HepG2 (cell line): ENCODE measurements around the gene TMEM235. TPM values are rescaled to one million over a fixed set of nuclear protein-coding genes. Genes with fewer than 3 reads are reported as not detected.

Source experiments
- CERS6 ChIP-seq: sonication (generic); formaldehyde crosslinking; IDR thresholded peaks from 2 replicates; pipeline ENCODE4 v1.5.0; 2020; ENCODE audit warnings: missing genetic modification reagents
- ONECUT2 ChIP-seq: sonication (generic); formaldehyde crosslinking; IDR thresholded peaks from 2 replicates; pipeline ENCODE4 v1.4.0; 2020; ENCODE audit warnings: missing genetic modification reagents
- SIX4 ChIP-seq: sonication (generic); formaldehyde crosslinking; IDR thresholded peaks from 2 replicates; pipeline ENCODE4 v1.4.0; 2020; ENCODE audit warnings: missing genetic modification reagents
- SP4 ChIP-seq: sonication (generic); formaldehyde crosslinking; IDR thresholded peaks from 2 replicates; pipeline ENCODE4 v1.8.1; 2023; ENCODE audit warnings: mild to moderate bottlenecking, missing genetic modification reagents
- ZNF143 ChIP-seq: sonication (generic); formaldehyde crosslinking; IDR thresholded peaks from 2 replicates; pipeline ENCODE4 v1.4.0; 2020; ENCODE audit warnings: missing genetic modification reagents
- ZNF256 ChIP-seq: sonication (generic); formaldehyde crosslinking; conservative IDR thresholded peaks from 2 replicates; pipeline ENCODE4 v1.4.0; 2020; ENCODE audit warnings: missing genetic modification reagents
- ZNF326 ChIP-seq: sonication (generic); formaldehyde crosslinking; IDR thresholded peaks from 2 replicates; pipeline ENCODE4 v1.4.0; 2020; ENCODE audit warnings: missing genetic modification reagents, borderline replicate concordance
- ZNF432 ChIP-seq: sonication (generic); formaldehyde crosslinking; IDR thresholded peaks from 2 replicates; pipeline ENCODE4 v1.5.0; 2020; ENCODE audit warnings: missing genetic modification reagents, mild to moderate bottlenecking, borderline replicate concordance
- ZNF547 ChIP-seq: sonication (generic); formaldehyde crosslinking; IDR thresholded peaks from 2 replicates; pipeline ENCODE4 v1.5.1; 2020; ENCODE audit warnings: mild to moderate bottlenecking, missing genetic modification reagents
- ZNF850 ChIP-seq: sonication (generic); formaldehyde crosslinking; conservative IDR thresholded peaks from 2 replicates; pipeline ENCODE4 v1.9.0; 2021; ENCODE audit warnings: mild to moderate bottlenecking, missing genetic modification reagents
- polyA plus RNA-seq, 8 experiments: library from polyadenylated mRNA; depleted of rRNA in 3 of 8; stranded (reverse) in 7 of 8; unstranded in 1 of 8; fragments of >200 nt; fragmentation: Illumina TruSeq in 4 of 8; extraction: Trizol in 4 of 8; gene quantifications; 2 replicates each; pipeline versions ENCODE4 v1.2.1 to v1.2.3, GENCODE V29; 2011 to 2016; ENCODE audit warnings: low read depth in 4 of 8, missing spikeins in 1 of 8, mixed read lengths in 1 of 8; ENCODE audit not compliant: insufficient read depth in 1 of 8
- total RNA-seq, 5 experiments: library from RNA; depleted of rRNA; stranded (reverse); fragments of >200 nt; fragmentation: Illumina TruSeq; extraction: Trizol; gene quantifications; 2 replicates each; pipeline ENCODE4 v1.2.3, GENCODE V29; 2016; ENCODE audit warnings: low read depth in 1 of 5
- TF ChIP-seq, protein P1 (sequence below): sonication (generic); formaldehyde crosslinking; IDR thresholded peaks from 2 replicates; pipeline ENCODE4 v1.4.0; 2020; ENCODE audit warnings: missing genetic modification reagents, borderline replicate concordance
- TF ChIP-seq, protein P2 (sequence below): sonication (generic); formaldehyde crosslinking; conservative IDR thresholded peaks from 2 replicates; pipeline ENCODE4 v1.8.0; 2022; ENCODE audit warnings: mild to moderate bottlenecking, moderate library complexity, missing genetic modification reagents
- TF ChIP-seq, protein P3 (sequence below): sonication (generic); formaldehyde crosslinking; conservative IDR thresholded peaks from 2 replicates; pipeline ENCODE4 v1.4.0; 2020; ENCODE audit warnings: missing genetic modification reagents
- TF ChIP-seq, protein P4 (sequence below): sonication (generic); formaldehyde crosslinking; IDR thresholded peaks from 2 replicates; pipeline ENCODE4 v1.8.0; 2022; ENCODE audit warnings: mild to moderate bottlenecking, missing genetic modification reagents; ENCODE audit not compliant: insufficient replicate concordance
- TF ChIP-seq, protein P5 (sequence below): sonication (generic); formaldehyde crosslinking; IDR thresholded peaks from 2 replicates; pipeline ENCODE4 v1.5.1; 2020; ENCODE audit warnings: missing genetic modification reagents, mild to moderate bottlenecking, borderline replicate concordance

TMEM235 gene
- total and polyA plus RNA-seq, 2 of the 13 experiments (the other 11 are each of a cell fraction or from before 2014, with no cell fraction given): not detected

DNA sequence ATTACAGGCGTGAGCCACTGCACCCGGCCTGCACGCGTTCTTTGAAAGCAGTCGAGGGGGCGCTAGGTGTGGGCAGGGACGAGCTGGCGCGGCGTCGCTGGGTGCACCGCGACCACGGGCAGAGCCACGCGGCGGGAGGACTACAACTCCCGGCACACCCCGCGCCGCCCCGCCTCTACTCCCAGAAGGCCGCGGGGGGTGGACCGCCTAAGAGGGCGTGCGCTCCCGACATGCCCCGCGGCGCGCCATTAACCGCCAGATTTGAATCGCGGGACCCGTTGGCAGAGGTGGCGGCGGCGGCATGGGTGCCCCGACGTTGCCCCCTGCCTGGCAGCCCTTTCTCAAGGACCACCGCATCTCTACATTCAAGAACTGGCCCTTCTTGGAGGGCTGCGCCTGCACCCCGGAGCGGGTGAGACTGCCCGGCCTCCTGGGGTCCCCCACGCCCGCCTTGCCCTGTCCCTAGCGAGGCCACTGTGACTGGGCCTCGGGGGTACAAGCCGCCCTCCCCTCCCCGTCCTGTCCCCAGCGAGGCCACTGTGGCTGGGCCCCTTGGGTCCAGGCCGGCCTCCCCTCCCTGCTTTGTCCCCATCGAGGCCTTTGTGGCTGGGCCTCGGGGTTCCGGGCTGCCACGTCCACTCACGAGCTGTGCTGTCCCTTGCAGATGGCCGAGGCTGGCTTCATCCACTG is 17.3 kb upstream of the TMEM235 start, which contains the start of gene BIRC5 (continued):
- TF ChIP-seq, protein P1, sequence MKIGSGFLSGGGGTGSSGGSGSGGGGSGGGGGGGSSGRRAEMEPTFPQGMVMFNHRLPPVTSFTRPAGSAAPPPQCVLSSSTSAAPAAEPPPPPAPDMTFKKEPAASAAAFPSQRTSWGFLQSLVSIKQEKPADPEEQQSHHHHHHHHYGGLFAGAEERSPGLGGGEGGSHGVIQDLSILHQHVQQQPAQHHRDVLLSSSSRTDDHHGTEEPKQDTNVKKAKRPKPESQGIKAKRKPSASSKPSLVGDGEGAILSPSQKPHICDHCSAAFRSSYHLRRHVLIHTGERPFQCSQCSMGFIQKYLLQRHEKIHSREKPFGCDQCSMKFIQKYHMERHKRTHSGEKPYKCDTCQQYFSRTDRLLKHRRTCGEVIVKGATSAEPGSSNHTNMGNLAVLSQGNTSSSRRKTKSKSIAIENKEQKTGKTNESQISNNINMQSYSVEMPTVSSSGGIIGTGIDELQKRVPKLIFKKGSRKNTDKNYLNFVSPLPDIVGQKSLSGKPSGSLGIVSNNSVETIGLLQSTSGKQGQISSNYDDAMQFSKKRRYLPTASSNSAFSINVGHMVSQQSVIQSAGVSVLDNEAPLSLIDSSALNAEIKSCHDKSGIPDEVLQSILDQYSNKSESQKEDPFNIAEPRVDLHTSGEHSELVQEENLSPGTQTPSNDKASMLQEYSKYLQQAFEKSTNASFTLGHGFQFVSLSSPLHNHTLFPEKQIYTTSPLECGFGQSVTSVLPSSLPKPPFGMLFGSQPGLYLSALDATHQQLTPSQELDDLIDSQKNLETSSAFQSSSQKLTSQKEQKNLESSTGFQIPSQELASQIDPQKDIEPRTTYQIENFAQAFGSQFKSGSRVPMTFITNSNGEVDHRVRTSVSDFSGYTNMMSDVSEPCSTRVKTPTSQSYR (CRISPR knock-in tag): no peak
- no peak for TF ChIP-seq ZNF432
- TF ChIP-seq ONECUT2 (CRISPR knock-in tag): no peak
- TF ChIP-seq ZNF850 (CRISPR knock-in tag): no peak
- TF ChIP-seq ZNF256 (CRISPR knock-in tag): peak; percentile 76; the same call in 1 of the 2 replicates
- no peak for TF ChIP-seq SIX4
- TF ChIP-seq SP4 (CRISPR knock-in tag): peak; percentile 98
- TF ChIP-seq, protein P2, sequence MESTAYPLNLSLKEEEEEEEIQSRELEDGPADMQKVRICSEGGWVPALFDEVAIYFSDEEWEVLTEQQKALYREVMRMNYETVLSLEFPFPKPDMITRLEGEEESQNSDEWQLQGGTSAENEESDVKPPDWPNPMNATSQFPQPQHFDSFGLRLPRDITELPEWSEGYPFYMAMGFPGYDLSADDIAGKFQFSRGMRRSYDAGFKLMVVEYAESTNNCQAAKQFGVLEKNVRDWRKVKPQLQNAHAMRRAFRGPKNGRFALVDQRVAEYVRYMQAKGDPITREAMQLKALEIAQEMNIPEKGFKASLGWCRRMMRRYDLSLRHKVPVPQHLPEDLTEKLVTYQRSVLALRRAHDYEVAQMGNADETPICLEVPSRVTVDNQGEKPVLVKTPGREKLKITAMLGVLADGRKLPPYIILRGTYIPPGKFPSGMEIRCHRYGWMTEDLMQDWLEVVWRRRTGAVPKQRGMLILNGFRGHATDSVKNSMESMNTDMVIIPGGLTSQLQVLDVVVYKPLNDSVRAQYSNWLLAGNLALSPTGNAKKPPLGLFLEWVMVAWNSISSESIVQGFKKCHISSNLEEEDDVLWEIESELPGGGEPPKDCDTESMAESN (CRISPR knock-in tag): peak; percentile 97
- TF ChIP-seq ZNF143 (CRISPR knock-in tag): peak; percentile 100
- no peak for TF ChIP-seq CERS6
- TF ChIP-seq, protein P3, sequence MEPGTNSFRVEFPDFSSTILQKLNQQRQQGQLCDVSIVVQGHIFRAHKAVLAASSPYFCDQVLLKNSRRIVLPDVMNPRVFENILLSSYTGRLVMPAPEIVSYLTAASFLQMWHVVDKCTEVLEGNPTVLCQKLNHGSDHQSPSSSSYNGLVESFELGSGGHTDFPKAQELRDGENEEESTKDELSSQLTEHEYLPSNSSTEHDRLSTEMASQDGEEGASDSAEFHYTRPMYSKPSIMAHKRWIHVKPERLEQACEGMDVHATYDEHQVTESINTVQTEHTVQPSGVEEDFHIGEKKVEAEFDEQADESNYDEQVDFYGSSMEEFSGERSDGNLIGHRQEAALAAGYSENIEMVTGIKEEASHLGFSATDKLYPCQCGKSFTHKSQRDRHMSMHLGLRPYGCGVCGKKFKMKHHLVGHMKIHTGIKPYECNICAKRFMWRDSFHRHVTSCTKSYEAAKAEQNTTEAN (CRISPR knock-in tag): no peak
- TF ChIP-seq, protein P4, sequence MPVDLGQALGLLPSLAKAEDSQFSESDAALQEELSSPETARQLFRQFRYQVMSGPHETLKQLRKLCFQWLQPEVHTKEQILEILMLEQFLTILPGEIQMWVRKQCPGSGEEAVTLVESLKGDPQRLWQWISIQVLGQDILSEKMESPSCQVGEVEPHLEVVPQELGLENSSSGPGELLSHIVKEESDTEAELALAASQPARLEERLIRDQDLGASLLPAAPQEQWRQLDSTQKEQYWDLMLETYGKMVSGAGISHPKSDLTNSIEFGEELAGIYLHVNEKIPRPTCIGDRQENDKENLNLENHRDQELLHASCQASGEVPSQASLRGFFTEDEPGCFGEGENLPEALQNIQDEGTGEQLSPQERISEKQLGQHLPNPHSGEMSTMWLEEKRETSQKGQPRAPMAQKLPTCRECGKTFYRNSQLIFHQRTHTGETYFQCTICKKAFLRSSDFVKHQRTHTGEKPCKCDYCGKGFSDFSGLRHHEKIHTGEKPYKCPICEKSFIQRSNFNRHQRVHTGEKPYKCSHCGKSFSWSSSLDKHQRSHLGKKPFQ (CRISPR knock-in tag): no peak
- no peak for TF ChIP-seq ZNF326 (CRISPR knock-in tag)
- TF ChIP-seq, protein P5, sequence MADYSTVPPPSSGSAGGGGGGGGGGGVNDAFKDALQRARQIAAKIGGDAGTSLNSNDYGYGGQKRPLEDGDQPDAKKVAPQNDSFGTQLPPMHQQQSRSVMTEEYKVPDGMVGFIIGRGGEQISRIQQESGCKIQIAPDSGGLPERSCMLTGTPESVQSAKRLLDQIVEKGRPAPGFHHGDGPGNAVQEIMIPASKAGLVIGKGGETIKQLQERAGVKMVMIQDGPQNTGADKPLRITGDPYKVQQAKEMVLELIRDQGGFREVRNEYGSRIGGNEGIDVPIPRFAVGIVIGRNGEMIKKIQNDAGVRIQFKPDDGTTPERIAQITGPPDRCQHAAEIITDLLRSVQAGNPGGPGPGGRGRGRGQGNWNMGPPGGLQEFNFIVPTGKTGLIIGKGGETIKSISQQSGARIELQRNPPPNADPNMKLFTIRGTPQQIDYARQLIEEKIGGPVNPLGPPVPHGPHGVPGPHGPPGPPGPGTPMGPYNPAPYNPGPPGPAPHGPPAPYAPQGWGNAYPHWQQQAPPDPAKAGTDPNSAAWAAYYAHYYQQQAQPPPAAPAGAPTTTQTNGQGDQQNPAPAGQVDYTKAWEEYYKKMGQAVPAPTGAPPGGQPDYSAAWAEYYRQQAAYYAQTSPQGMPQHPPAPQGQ (CRISPR knock-in tag): no peak; the same call in 1 of the 2 replicates
- TF ChIP-seq ZNF547 (CRISPR knock-in tag): peak; percentile 89
